T-helper 1 cell treated with Interleukin-12 subunit alpha and Interleukin-12 subunit beta and Interleukin-4 antibody, amounts not matched to agents 30 ng/mL and 1 ng/mL, for 36 hours (primary cell): Measurements from ENCODE around the gene TAP2. TPM values are rescaled to one million over a fixed set of nuclear protein-coding genes. Genes with fewer than 3 reads are reported as not detected.
"Not testable (repeated sequence)": the region's sequence is repeated elsewhere in the genome, so short reads cannot be mapped to it uniquely, and the experiment has no call there.

Experiments used
- intact Hi-C: fragments of 100-400 bp; cut with micrococcal nuclease; formaldehyde crosslinking; loops from one replicate; pipeline ENCODE4 v1.15.1; 2024
- total RNA-seq: library from RNA; stranded (reverse); gene quantifications from 2 replicates; pipeline ENCODE4 v1.2.3, GENCODE V29; 2022

The TAP2 gene
- total RNA-seq, 1 donor from 2014 or later = 245 TPM

GRCh38 chr6:32840604-32841246 lies 2.2 kb upstream of the TAP2 start:
- intact Hi-C loops = loop anchor here (5.0 to 10.0 kb wide), 2 partner anchors 943 to 1016 kb away; partner anchors contain the start of genes EHMT2 and HSPA1B

- intact Hi-C loops = loop anchor here (5.0 kb wide), 1 partner anchor 1297 kb away; the partner anchor contains the start of gene DDX39B
These were observed 817 bp upstream of the TAP2 start for GRCh38 chr6:32839356-32839755.

GRCh38 chr6:32837651-32838113 lies 857 bp downstream of the TAP2 start:
- intact Hi-C loops = loop anchor here (1.0 to 5.0 kb wide), 7 partner anchors 17 to 1295 kb away; partner anchors contain the start of genes DDX39B, HLA-DMA and PSMB9

GRCh38 chr6:32836873-32837272 lies 1.7 kb downstream of the TAP2 start:
- intact Hi-C loops = loop anchor here (5.0 kb wide), 1 partner anchor 1295 kb away; the partner anchor contains the start of gene DDX39B

GRCh38 chr6:32835167-32835893 lies 3.2 kb downstream of the TAP2 start:
- intact Hi-C loops = loop anchor here (5.0 kb wide), 1 partner anchor 1293 kb away; the partner anchor contains the start of gene DDX39B

- intact Hi-C loops = no loop called here
These were observed 4.9 kb downstream of the TAP2 start for GRCh38 chr6:32833664-32834063.

- intact Hi-C loops = no loop called here
These were observed 6.0 kb downstream of the TAP2 start for GRCh38 chr6:32832535-32832934.

GRCh38 chr6:32830936-32831335 lies 7.6 kb downstream of the TAP2 start:
- intact Hi-C loops = no loop called here

GRCh38 chr6:32830017-32830416 lies 8.5 kb downstream of the TAP2 start:
- intact Hi-C loops = no loop called here

GRCh38 chr6:32829495-32829894 lies 9.0 kb downstream of the TAP2 start:
- intact Hi-C loops = no loop called here

- intact Hi-C loops = no loop called here
These were observed 11.5 kb downstream of the TAP2 start for GRCh38 chr6:32827025-32827424.

- intact Hi-C loops = no loop called here
These were observed 12.6 kb downstream of the TAP2 start for GRCh38 chr6:32825966-32826365.

- intact Hi-C loops = no loop called here
These were observed 18.8 kb downstream of the TAP2 start for GRCh38 chr6:32819729-32820128.

- intact Hi-C loops = no loop called here
These were observed 19.7 kb downstream of the TAP2 start for GRCh38 chr6:32818867-32819266.

GRCh38 chr6:32816746-32817204 lies 21.8 kb downstream of the TAP2 start, which contains the start of gene HLA-DOB:
HLA-DOB (minus strand) TSS chr6:32817002; CDS start chr6:32816951, 51 bp downstream.
- intact Hi-C loops = no loop called here

GRCh38 chr6:32815996-32816395 lies 22.5 kb downstream of the TAP2 start:
- intact Hi-C loops = no loop called here

GRCh38 chr6:32815115-32815514 lies 23.4 kb downstream of the TAP2 start:
- intact Hi-C loops = no loop called here

- intact Hi-C loops = no loop called here
These were observed 24.4 kb downstream of the TAP2 start for GRCh38 chr6:32814145-32814544.

GRCh38 chr6:32809171-32809570 lies 29.4 kb downstream of the TAP2 start:
- intact Hi-C loops = no loop called here

- intact Hi-C loops = no loop called here
These were observed 31.4 kb downstream of the TAP2 start for GRCh38 chr6:32807020-32807580.

- intact Hi-C loops = not testable (repeated sequence)
These were observed 33.1 kb downstream of the TAP2 start for GRCh38 chr6:32805404-32805803.

GRCh38 chr6:32803416-32803815 lies 35.1 kb downstream of the TAP2 start:
- intact Hi-C loops = no loop called here
